ENCODE measurements around the gene PSMA5.

PSMA5 gene

GRCh38 chr1:109468061-109468460 is 41.8 kb upstream of the PSMA5 start:
- Histone ChIP-seq H3K4me2 (ENCODE audit: low read depth, low read length, poor library complexity, severe bottlenecking) (no peak overlapping the region), H3K9me2 (replicated peaks; ENCODE audit: low read depth, low read length) (no peaks in the 10 kb centered on the region), H3K9me3 (ENCODE audit: insufficient read depth, low read depth, low read length) (no peaks in the 10 kb centered on the region), H3F3A (ENCODE audit: low read depth) (no peaks in the 10 kb centered on the region), H3K4me1 (ENCODE audit: insufficient read depth, low read length, poor library complexity, severe bottlenecking) (peaks cover 2% of the 10 kb centered on the region), H2AFZ (ENCODE audit: low read length) (no peak overlapping the region), H4K20me1 (ENCODE audit: insufficient read depth, low read length, poor library complexity, severe bottlenecking) (no peaks in the 10 kb centered on the region), H3K9ac (ENCODE audit: low read depth, low read length, poor library complexity, severe bottlenecking) (no peak overlapping the region), H3K79me2 (ENCODE audit: insufficient read depth, low read length) (no peaks in the 10 kb centered on the region), H3K27me3 (ENCODE audit: insufficient read depth, low read length, poor library complexity, severe bottlenecking) (no peaks in the 10 kb centered on the region), H3K4me3 (ENCODE audit: low read length, poor library complexity, severe bottlenecking) (no peak overlapping the region), H3K36me3 (ENCODE audit: insufficient read depth, low read length) (no peaks in the 10 kb centered on the region)
- no peak for TF ChIP-seq CTCF (conservative IDR thresholded peaks at IDR 0.05; ENCODE audit: low read length)
- TF ChIP-seq EZH2phosphoT487 (IDR thresholded peaks at IDR 0.05; ENCODE audit: borderline replicate concordance): no peak

- Histone ChIP-seq H3K9ac (ENCODE audit: low read depth, low read length, poor library complexity, severe bottlenecking) (no peak overlapping the region), H3K27me3 (ENCODE audit: insufficient read depth, low read length, poor library complexity, severe bottlenecking) (no peaks in the 10 kb centered on the region)
Observed at GRCh38 chr1:109467301-109467777, 41.1 kb upstream of the PSMA5 start.

GRCh38 chr1:109466452-109467300 is 40.4 kb upstream of the PSMA5 start, which contains the start of gene SYPL2:
Gene SYPL2 (plus strand): TSS chr1:109466546. CDS start chr1:109466844, 298 bp downstream.
- no peak within 1 kb of the TSS for H3K9ac ChIP-seq (ENCODE audit: low read depth, low read length, poor library complexity, severe bottlenecking)
- H3K9me2 ChIP-seq (replicated peaks; ENCODE audit: low read depth, low read length): no peaks in the 10 kb centered on the region
- H3K4me3 ChIP-seq (ENCODE audit: low read length, poor library complexity, severe bottlenecking): no peak within 1 kb of the TSS

More at GRCh38 chr1:109467301-109467777, 41.1 kb upstream of the PSMA5 start:
- H3K9me2 ChIP-seq (replicated peaks; ENCODE audit: low read depth, low read length): no peaks in the 10 kb centered on the region
- H3K9me3 ChIP-seq (ENCODE audit: insufficient read depth, low read depth, low read length): no peaks in the 10 kb centered on the region
- H3K4me2 ChIP-seq (ENCODE audit: low read depth, low read length, poor library complexity, severe bottlenecking): no peak overlapping the region
- H3K4me1 ChIP-seq (ENCODE audit: insufficient read depth, low read length, poor library complexity, severe bottlenecking): peaks cover 2% of the 10 kb centered on the region
- no peak overlapping the region for H2AFZ ChIP-seq (ENCODE audit: low read length)
- TF ChIP-seq EZH2phosphoT487 (IDR thresholded peaks at IDR 0.05; ENCODE audit: borderline replicate concordance) (no peak), CTCF (conservative IDR thresholded peaks at IDR 0.05; ENCODE audit: low read length) (no peak)
- H3F3A ChIP-seq (ENCODE audit: low read depth): no peaks in the 10 kb centered on the region
- H4K20me1 ChIP-seq (ENCODE audit: insufficient read depth, low read length, poor library complexity, severe bottlenecking): no peaks in the 10 kb centered on the region
- H3K79me2 ChIP-seq (ENCODE audit: insufficient read depth, low read length): no peaks in the 10 kb centered on the region
- H3K36me3 ChIP-seq (ENCODE audit: insufficient read depth, low read length): no peaks in the 10 kb centered on the region
- H3K4me3 ChIP-seq (ENCODE audit: low read length, poor library complexity, severe bottlenecking): no peak overlapping the region

More at GRCh38 chr1:109466452-109467300, 40.4 kb upstream of the PSMA5 start, which contains the start of gene SYPL2:
- Histone ChIP-seq H4K20me1 (ENCODE audit: insufficient read depth, low read length, poor library complexity, severe bottlenecking) (no peaks in the 10 kb centered on the region), H3K36me3 (ENCODE audit: insufficient read depth, low read length) (no peaks in the 10 kb centered on the region), H3F3A (ENCODE audit: low read depth) (no peaks in the 10 kb centered on the region), H3K27me3 (ENCODE audit: insufficient read depth, low read length, poor library complexity, severe bottlenecking) (no peaks in the 10 kb centered on the region), H2AFZ (ENCODE audit: low read length) (no peak within 1 kb of the TSS), H3K4me2 (ENCODE audit: low read depth, low read length, poor library complexity, severe bottlenecking) (no peak within 1 kb of the TSS), H3K9me3 (ENCODE audit: insufficient read depth, low read depth, low read length) (no peaks in the 10 kb centered on the region), H3K79me2 (ENCODE audit: insufficient read depth, low read length) (no peaks in the 10 kb centered on the region), H3K4me1 (ENCODE audit: insufficient read depth, low read length, poor library complexity, severe bottlenecking) (peaks cover 2% of the 10 kb centered on the region)
- TF ChIP-seq EZH2phosphoT487 (IDR thresholded peaks at IDR 0.05; ENCODE audit: borderline replicate concordance): no peak
- no peak for TF ChIP-seq CTCF (conservative IDR thresholded peaks at IDR 0.05; ENCODE audit: low read length)

All from Loucy (cell line).